Stimulated activated naive CD4-positive, alpha-beta T cell treated with Interleukin-2 at 50 U/mL for 16 hours (primary cell): ENCODE results near the gene ANKS1A.
"Not testable (repeated sequence)": the region's sequence is repeated elsewhere in the genome, so short reads cannot be mapped to it uniquely, and the experiment has no call there.

Source experiments
- DNase-seq: peaks from one replicate; lab custom pipeline; 2025; lab: John Stamatoyannopoulos, UW

The ANKS1A gene

DNA sequence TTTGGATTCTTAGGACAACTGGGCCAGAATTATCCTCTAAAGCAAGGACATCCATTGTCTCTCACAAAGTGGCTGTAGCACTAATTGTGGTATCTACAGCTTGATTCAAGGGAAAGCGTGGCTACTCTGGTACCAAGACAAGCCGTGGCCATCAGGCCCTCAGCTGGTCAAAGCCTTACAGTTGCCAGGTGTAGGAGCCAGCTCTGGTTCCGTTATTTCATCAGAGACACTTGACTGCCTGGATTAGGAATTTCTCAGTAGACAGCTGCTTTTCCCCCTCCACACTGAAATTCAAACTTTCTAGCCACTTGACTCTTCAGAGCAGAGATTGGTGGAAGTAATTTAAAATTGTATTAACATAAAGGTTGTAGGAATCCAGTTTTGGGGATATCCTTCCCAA lies 104.2 kb downstream of the ANKS1A start:
- no peak for DNase-seq

GRCh38 chr6:34994693-34995092 lies 105.6 kb downstream of the ANKS1A start:
- no peak for DNase-seq

DNA sequence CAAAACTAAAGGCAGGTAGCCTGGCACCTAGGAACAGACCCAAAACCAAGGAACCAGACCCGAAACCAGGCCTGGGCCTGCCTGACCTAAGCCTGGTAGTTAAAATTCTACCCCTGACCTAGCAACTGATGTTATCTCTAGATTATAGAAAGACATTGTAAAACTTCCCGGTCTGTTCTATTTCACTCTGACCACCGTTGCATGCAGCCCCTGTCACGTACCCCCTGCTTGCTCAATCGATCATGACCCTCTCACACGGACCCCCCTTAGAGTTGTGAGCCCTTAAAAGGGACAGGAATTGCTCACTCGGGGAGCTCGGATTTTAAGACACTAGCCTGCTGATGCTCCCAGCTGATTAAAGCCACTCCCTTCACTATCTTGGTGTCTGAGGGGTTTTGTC lies 109.4 kb downstream of the ANKS1A start:
- not testable (repeated sequence) for DNase-seq

GRCh38 chr6:34999153-34999552 lies 110.1 kb downstream of the ANKS1A start:
- not testable (repeated sequence) for DNase-seq

DNA sequence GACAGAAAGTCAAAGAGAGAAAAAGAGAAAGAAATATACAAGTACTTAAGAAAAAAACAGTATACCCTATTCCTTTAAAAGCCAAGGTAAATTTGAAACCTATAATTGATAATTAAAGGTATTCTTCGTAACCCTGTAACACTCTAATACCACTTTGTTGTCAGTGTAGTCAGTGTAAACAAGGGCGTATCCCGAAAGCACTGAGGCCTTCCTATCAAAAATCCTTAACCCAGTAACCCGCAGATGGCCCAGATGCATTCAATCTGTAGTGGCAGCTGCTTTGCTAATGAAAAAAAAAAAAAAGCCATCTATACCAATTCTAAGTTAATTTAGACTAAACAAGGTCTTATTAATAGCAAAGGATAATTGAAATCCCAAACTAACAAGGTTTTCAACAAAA lies 110.9 kb downstream of the ANKS1A start:
- not testable (repeated sequence) for DNase-seq

DNA sequence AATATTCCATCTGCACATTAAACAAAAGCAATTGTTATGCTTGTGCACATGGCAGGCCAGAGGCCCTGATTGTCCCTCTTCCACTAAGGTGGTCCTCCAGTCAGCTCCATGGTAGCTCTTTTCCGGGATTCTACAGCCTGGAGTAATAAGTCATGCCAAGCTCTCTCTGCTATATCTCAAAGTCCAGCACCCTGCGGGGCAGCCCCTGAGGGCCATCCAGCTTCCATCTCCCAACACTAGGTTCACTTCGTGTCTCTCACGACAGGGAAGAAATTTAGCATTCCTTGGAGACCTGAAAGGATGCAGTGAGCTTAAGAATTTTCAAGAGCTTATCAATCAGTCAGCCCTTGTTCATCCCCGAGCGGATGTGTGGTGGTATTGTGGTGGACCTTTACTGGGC lies 112.3 kb downstream of the ANKS1A start:
- DNase-seq: not testable (repeated sequence)

- DNase-seq: not testable (repeated sequence)
Measured at GRCh38 chr6:35003886-35004530, 115.0 kb downstream of the ANKS1A start.

- DNase-seq: no peak
Measured at GRCh38 chr6:35007016-35007415, 118.0 kb downstream of the ANKS1A start.

DNA sequence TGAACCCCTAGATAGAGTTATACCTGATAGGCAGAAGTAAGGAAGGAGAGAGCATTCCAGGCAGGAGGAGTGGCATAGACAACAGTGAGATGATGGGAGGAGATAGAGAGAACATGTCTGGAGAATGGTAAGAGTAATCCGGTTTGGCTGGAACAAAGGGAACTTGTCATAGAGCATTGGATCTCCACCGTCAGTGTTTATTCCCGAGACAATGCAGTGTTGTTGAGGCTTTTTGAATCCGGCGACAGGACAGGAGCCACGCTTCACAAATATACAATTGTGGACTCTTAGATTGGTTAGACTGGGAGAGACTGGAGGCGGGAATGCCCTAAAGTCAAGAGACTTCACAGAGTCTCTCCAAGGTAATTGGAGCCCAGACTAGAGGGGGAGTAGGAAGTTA lies 119.8 kb downstream of the ANKS1A start:
- DNase-seq: no peak

DNA sequence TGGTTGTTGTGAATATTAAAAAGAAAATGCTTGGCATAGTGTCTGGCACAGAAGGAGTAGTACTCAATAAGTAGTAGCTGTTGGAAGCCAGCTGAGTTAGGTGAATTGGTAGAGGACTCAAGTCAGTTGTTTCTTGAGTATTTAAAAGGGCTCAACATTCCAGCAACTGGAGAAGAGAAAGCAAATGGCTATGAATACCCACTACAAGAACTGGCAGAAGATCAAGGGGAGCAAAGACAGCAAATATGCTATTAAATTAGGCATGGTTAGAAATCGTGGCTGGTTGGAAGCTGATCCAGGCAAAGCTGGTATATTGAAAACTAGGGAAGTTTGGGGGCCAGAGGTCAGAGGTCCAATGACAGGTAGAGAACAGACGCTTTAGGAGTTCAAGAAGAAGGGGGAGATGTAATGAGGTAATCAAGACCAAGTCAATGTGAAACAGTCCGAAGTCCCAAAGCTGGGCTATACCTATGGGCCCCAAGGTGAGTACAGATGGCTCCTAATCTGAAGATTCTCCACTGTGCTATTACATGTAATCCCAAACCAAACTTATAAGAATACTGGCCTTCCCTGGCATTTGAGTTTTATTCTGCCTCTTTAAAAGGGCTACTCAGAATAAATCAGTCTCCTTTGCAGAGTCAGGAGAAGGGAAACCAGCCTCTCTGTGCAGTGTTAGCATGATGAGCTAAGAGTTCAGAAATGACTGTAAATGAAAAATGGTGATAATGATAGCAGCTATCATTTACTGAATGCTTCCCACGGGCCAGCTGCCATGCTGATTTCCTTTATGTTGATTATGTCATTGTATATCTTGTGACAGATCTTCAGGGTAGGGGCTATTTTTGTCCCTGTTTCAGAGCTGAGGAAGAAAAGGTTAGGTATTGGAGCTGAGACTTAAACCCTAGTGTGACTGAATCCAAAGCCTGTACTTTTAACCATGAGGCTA lies 122.3 kb downstream of the ANKS1A start:
- DNase-seq: no peak

DNA sequence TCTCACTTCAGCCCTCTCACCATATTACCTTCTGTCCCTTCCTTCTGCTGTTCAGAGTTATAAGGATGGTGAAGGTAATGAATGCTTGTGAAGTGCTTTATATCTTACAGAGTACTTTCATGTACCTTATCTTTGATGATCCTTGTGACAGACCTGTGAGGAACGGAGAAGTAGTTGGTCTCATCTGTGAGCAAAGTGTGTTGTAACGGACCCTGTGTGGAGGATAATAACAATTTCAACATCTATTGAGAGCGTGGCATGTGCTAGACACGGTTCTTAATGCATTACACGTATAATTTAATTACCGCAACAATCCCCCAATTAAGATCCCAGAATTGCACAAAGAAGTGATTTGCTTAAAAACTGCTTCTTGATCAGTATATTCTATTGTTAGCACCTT lies 124.6 kb downstream of the ANKS1A start:
- no peak for DNase-seq

- no peak for DNase-seq
Measured at GRCh38 chr6:35014341-35014740, 125.3 kb downstream of the ANKS1A start.

- DNase-seq: no peak
Measured at GRCh38 chr6:35014786-35015185, 125.7 kb downstream of the ANKS1A start.

- DNase-seq: no peak
Measured at GRCh38 chr6:35015476-35015875, 126.4 kb downstream of the ANKS1A start.

DNA sequence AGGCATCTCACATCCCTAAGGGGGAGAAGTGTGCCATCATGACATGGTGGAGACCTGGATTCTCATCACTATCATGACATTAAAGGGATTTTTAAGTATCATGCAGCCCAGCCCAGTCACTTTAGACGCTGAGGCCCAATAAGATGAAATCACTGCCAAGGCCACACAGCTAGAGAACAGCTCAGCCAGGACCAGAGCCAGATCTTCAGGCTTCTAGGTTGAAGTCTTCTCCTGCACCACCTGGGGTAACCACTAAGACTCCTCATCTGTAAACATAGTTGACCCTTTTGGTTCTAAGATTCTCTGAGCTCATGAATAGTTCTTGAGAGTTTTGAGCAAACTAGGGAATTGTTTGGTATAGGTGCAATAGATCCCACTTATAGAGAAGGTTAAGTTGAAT lies 126.9 kb downstream of the ANKS1A start:
- no peak for DNase-seq

DNA sequence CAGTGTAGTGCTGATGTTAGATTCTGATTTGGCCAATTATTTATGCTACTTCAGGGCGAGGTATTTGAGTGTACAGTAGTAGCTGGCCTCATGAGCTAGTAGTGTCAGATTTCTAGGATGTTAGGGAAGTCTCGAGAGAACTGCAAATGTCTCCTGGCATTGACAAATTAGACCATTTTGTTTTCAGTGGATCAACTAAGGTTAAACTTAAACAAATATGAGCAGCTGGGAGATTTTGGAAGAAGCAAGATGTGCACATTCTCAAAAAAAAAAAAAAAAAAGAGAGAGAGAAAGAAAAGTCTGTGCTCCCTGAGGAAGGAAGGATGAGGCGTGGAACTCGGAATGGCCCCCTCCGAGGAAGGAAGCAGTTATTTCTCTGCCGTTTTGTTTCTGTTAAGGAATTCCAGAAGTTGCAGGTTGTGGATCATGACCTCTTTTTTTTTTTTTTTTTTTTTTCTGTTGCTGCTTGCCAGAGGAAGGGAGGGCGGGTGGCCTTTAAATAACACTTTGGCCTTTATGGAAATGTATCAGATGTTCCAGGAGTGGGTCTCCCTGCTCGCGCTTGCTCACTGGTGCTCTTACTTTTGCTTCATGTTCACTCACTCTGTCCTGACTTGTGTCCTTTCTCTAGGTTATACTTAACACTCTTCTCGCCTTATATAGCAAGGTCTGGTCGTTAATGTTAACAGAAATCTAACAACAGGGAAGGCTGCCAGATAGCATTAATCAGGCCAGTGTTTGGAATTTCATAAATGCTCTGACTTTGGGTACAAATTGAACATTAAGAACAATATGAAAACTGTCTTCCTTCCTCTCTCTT lies 127.7 kb downstream of the ANKS1A start:
- DNase-seq: no peak

- no peak for DNase-seq
Measured at GRCh38 chr6:35017411-35018181, 128.5 kb downstream of the ANKS1A start.

- no peak for DNase-seq
Measured at GRCh38 chr6:35018182-35018519, 129.1 kb downstream of the ANKS1A start.

- DNase-seq: no peak
Measured at GRCh38 chr6:35018746-35019145, 129.7 kb downstream of the ANKS1A start.

DNA sequence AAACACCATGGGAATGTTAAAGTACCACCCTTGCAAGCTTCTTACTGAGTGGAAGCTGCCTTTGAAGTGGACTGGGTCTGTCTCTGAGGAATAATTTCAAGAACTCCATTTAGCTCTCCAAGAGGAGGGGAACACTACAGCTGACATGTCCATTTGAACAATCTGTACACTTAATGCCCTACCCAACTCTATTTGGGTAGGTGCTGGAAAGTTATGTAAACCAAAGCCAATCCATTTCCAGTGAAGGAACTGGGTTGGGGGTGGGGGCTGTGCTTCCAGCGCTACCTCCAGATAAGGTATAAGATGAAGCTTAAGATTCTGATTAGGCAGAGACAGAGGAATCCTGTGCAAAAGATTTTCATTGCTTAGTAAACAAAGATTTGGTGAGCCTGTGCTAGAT lies 130.1 kb downstream of the ANKS1A start:
- no peak for DNase-seq

DNA sequence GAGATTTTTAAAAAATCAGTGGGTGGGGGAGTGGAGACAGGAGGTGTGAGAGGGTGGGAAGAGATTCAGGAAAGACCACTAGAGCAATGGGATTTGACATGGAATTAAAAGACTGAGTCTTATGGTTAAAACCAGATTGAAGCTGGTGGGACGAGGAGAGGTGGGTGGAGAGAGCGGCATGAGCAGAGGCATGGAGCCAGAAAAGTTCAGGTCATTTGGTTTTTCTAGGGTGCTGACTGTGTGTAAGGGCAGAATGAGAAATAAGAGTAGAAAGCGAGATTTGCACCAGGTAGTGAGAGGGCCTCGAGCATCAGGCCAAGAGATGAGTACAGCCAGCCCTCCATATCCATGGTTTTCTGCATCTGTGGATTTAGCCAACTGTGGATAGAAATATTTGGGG lies 130.8 kb downstream of the ANKS1A start:
- no peak for DNase-seq

GRCh38 chr6:35021004-35021403 lies 131.9 kb downstream of the ANKS1A start:
- DNase-seq: no peak
